Activated B cell treated with CpG ODN at 0.5 μM for 24 hours (primary cell): ENCODE results near the gene TLX2. TPM values are rescaled to one million over a fixed set of nuclear protein-coding genes. Genes with fewer than 3 reads are reported as not detected.

ENCODE experiments used
- ATAC-seq: fragments of 200-7000 bp; cut with Tn5 transposase; one replicate; pipeline ENCODE4 v1.10.0; 2021; ENCODE audit warnings: low read depth, mild to moderate bottlenecking, moderate library complexity
- CTCF ChIA-PET: fragments of 350-600 bp; sonication (Branson Sonifier 250); formaldehyde crosslinking; loops from one replicate; lab custom pipeline; 2021; ENCODE audit warnings: antibody characterized with exemption; lab: Charles Lee
- POLR2A ChIA-PET: fragments of 350-600 bp; sonication (Branson Sonifier 250); formaldehyde crosslinking; loops from one replicate; lab custom pipeline; 2021; ENCODE audit warnings: antibody characterized with exemption; lab: Charles Lee
- DNase-seq: peaks from one replicate; pipeline ENCODE4 v3.0.0; 2022
- H3K27ac Mint-ChIP-seq: one replicate; pipeline ENCODE4 v1.8.0; 2020; ENCODE audit warnings: mixed read lengths
- H3K27me3 Mint-ChIP-seq: one replicate; pipeline ENCODE4 v1.8.0; 2021; ENCODE audit warnings: mixed read lengths
- H3K36me3 Mint-ChIP-seq: one replicate; pipeline ENCODE4 v1.8.0; 2021; ENCODE audit warnings: low read depth, mixed read lengths
- H3K4me1 Mint-ChIP-seq: one replicate; pipeline ENCODE4 v1.8.0; 2021; ENCODE audit warnings: mixed read lengths
- H3K4me3 Mint-ChIP-seq: one replicate; pipeline ENCODE4 v1.8.0; 2020; ENCODE audit warnings: mild to moderate bottlenecking, mixed read lengths
- H3K9me3 Mint-ChIP-seq: one replicate; pipeline ENCODE4 v1.8.0; 2020; ENCODE audit warnings: mixed read lengths
- intact Hi-C: fragments of 100-400 bp; cut with micrococcal nuclease; formaldehyde crosslinking; loops from one replicate; pipeline ENCODE4 v1.15.1; 2024
- total RNA-seq: library from RNA; stranded (reverse); gene quantifications from 2 replicates; pipeline ENCODE4 v1.2.3, GENCODE V29; 2022
- TF ChIP-seq, protein P1 (sequence below): fragments of 200-600 bp; IDR thresholded peaks from one replicate; pipeline ENCODE4 v1.8.0; 2022; ENCODE audit warnings: antibody characterized with exemption, mild to moderate bottlenecking

TLX2 gene
- total RNA-seq, 1 donor from 2014 or later, result not detected

DNA sequence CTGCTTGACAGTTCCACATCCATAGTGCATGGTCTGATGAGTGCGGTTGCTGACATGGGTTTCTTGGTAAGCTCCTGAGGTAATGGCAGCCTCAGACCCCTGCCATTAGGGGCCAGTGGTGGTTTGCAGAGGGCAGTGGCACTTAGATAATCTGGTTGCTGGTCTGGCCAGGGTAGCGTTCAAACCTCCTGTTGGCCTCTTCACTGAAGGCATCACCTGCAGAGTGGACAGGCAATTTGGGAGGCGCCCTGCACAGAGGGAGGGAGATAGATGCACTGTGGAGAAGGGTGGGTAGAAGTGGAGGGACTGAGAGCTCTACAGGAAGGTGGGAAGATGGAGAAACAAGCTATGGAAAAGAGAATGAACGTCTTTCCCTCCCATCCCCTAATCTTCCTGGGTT is 19.2 kb downstream of the TLX2 start:
- no peak for ATAC-seq
- intact Hi-C loops, result loop anchor here (5.0 kb wide), 2 partner anchors 196 to 336 kb away; partner anchors contain the start of gene MTHFD2
- Mint-ChIP-seq H3K27me3 (no peaks in the 10 kb centered on the region), H3K4me3 (no peak overlapping the region), H3K27ac (no peak overlapping the region), H3K36me3 (peaks cover 36% of the 10 kb centered on the region), H3K4me1 (peaks cover 41% of the 10 kb centered on the region), H3K9me3 (no peaks in the 10 kb centered on the region)
- no peak for DNase-seq
- ChIA-PET POLR2A (interaction anchor here (0.7 to 8.8 kb wide), 4 partner anchors 18 to 76 kb away, joined by 3 to 63 read pairs (median 22); partner anchors contain the start of genes CCDC142, TTC31 and WBP1), CTCF (interaction anchor here (1.1 to 4.4 kb wide), 4 partner anchors 55 to 284 kb away, joined by 3 to 34 read pairs (median 7); no protein-coding TSS in a partner anchor)
- TF ChIP-seq, protein P1, sequence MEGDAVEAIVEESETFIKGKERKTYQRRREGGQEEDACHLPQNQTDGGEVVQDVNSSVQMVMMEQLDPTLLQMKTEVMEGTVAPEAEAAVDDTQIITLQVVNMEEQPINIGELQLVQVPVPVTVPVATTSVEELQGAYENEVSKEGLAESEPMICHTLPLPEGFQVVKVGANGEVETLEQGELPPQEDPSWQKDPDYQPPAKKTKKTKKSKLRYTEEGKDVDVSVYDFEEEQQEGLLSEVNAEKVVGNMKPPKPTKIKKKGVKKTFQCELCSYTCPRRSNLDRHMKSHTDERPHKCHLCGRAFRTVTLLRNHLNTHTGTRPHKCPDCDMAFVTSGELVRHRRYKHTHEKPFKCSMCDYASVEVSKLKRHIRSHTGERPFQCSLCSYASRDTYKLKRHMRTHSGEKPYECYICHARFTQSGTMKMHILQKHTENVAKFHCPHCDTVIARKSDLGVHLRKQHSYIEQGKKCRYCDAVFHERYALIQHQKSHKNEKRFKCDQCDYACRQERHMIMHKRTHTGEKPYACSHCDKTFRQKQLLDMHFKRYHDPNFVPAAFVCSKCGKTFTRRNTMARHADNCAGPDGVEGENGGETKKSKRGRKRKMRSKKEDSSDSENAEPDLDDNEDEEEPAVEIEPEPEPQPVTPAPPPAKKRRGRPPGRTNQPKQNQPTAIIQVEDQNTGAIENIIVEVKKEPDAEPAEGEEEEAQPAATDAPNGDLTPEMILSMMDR, result no peak

DNA sequence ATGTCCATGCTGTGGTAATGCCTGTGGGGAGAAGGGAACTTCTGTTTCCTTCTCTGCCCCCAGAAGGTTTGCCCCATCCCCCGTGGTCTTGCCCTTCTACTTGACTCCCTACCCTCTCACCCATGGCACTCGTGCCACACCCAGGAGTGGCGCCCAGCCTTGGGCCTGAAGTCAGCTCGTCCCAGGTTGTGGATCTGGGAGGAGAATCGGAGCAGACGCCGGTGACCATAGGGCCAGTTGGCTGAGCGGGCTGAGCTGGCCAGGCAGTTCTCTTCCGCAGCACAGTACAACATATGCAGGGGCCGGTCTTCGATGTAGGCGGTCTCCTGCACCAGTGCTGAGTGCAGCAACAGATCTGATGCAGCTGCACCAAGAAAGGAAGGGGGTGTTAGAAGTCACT is 20.2 kb downstream of the TLX2 start:
- Mint-ChIP-seq H3K27ac (no peak overlapping the region), H3K9me3 (peaks cover 2% of the 10 kb centered on the region), H3K4me3 (no peak overlapping the region), H3K27me3 (no peaks in the 10 kb centered on the region), H3K36me3 (peaks cover 31% of the 10 kb centered on the region), H3K4me1 (peaks cover 43% of the 10 kb centered on the region)
- TF ChIP-seq, protein P1, result no peak
- ChIA-PET CTCF (interaction anchor here (0.7 to 4.4 kb wide), 3 partner anchors 52 to 182 kb away, joined by 3 to 34 read pairs (median 3); partner anchors contain the start of genes CCDC142 and TTC31), POLR2A (interaction anchor here (8.8 kb wide), 1 partner anchor 52 kb away, joined by 63 read pairs; the partner anchor contains the start of genes CCDC142 and TTC31)
- DNase-seq, result no peak
- no peak for ATAC-seq
- intact Hi-C loops, result loop anchor here (5.0 kb wide), 2 partner anchors 197 to 337 kb away; partner anchors contain the start of gene MTHFD2

DNA sequence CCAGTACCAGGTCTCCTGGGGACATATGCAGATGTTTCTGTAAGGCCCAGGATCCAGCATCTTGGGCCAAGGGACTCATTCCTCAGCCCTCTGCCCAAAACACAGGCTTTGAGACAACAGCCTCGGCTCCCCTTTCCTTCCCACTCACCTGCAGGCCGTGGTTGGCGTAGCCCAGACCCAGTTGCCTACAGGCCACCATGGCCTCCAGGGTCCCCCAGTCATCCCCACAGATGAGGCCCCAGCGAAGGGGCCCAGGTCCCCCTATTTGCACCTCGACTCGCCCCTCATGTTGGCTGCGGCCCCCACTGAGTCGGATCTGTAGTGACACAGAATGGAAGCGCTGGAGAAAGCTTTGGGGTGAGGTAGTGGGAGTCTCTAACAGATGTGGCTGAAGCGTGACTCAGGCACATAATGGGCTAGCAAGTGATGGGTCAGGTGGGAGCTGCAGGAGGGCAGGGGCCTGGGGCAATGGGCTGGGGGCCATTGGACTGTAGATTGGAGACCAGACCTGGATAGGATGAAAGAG is 21.3 kb downstream of the TLX2 start:
- Mint-ChIP-seq H3K9me3 (peaks cover 2% of the 10 kb centered on the region), H3K36me3 (peaks cover 28% of the 10 kb centered on the region), H3K4me3 (no peak overlapping the region), H3K27me3 (no peaks in the 10 kb centered on the region), H3K27ac (no peak overlapping the region), H3K4me1 (peaks cover 50% of the 10 kb centered on the region)
- ChIA-PET CTCF (no interaction called here), POLR2A (interaction anchor here (1.1 kb wide), 1 partner anchor 41 kb away, joined by 3 read pairs; no protein-coding TSS in a partner anchor)
- TF ChIP-seq, protein P1, result no peak
- ATAC-seq (no peak), DNase-seq (no peak)
- intact Hi-C loops, result no loop called here

DNA sequence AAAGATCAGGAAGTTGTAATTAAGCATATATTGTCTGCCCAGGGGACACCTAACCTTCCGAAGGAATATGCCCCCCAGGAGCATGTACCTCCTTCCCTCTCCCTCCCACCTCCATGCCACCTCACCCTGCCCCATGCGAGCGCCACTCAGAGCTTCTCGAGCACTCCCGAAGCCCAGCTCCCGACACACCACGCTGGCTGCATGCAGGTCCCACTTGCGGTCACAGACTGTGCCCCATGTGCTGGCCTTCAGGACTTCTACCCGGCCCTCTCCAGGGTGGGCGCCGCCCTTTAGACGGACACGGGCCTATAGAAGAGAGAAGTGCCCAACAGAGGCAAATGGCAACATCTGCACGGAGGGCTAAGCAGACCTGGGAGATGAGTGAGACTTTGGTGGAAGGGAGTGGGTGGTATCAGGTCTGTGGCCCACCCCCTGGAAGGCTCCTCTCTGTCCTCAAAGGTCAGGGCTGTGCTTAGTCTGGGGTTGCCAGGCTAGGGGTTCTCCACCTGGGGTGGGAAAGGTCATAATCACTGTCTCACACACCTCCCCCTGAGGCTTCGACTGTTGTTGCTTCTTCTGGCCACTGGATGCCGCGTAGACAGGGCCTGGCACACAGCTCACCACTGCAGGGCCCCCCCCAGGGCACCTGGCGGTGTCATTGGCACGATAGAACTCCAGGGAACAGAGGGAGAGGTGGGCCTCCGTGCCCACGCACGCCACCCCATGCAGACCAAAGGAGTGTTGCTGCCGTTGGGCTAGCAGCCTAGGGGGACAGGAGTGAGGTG is 22.1 kb downstream of the TLX2 start:
- intact Hi-C loops, result no loop called here
- H3K4me1 Mint-ChIP-seq, result peaks cover 42% of the 10 kb centered on the region
- CTCF ChIA-PET, result no interaction called here
- TF ChIP-seq, protein P1, result no peak
- peaks cover 21% of the 10 kb centered on the region for H3K36me3 Mint-ChIP-seq
- DNase-seq (no peak), ATAC-seq (no peak)
- H3K9me3 Mint-ChIP-seq, result peaks cover 2% of the 10 kb centered on the region
- no peak overlapping the region for H3K27ac Mint-ChIP-seq
- POLR2A ChIA-PET, result interaction anchor here (1.1 kb wide), 1 partner anchor 40 kb away, joined by 3 read pairs; no protein-coding TSS in a partner anchor
- no peak overlapping the region for H3K4me3 Mint-ChIP-seq
- H3K27me3 Mint-ChIP-seq, result no peaks in the 10 kb centered on the region

DNA sequence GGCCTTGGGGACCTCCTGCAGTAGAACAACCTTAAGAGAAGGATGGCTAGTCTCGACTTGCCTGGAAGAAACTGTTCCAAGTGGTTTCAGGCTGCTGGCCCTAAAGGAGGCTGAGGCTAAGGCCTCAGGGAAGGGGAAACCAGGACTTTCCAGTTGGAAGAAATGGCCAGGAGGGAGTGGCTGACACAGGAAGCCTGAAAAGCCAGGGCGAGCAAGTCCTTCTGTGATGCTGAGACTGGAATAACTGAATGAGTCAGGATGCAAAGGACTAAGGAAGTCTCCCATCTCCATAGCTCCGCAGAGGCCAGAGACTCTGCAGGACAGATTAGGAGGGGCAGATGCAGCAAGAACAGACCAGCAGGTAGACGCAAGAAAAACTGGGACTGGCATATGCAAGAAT is 22.9 kb downstream of the TLX2 start:
- TF ChIP-seq, protein P1, result no peak
- intact Hi-C loops, result no loop called here
- H3K27me3 Mint-ChIP-seq, result no peaks in the 10 kb centered on the region
- ATAC-seq (no peak), DNase-seq (no peak)
- peaks cover 14% of the 10 kb centered on the region for H3K36me3 Mint-ChIP-seq
- H3K4me3 Mint-ChIP-seq, result no peak overlapping the region
- H3K27ac Mint-ChIP-seq, result no peak overlapping the region
- CTCF ChIA-PET, result no interaction called here
- H3K4me1 Mint-ChIP-seq, result peaks cover 34% of the 10 kb centered on the region
- POLR2A ChIA-PET, result no interaction called here
- H3K9me3 Mint-ChIP-seq, result peaks cover 2% of the 10 kb centered on the region
